GM18526 (cell line): ENCODE results near the gene CHRNG.

Source experiments
- POLR2A ChIP-seq: IDR thresholded peaks from 3 replicates; pipeline ENCODE4 v1.6.1; 2011; ENCODE audit not compliant: insufficient read length; ENCODE audit errors: extremely low read depth

CHRNG gene

GRCh38 chr2:232573771-232574435, 34.4 kb downstream of the CHRNG start:
- TF ChIP-seq POLR2A: no peak

DNA sequence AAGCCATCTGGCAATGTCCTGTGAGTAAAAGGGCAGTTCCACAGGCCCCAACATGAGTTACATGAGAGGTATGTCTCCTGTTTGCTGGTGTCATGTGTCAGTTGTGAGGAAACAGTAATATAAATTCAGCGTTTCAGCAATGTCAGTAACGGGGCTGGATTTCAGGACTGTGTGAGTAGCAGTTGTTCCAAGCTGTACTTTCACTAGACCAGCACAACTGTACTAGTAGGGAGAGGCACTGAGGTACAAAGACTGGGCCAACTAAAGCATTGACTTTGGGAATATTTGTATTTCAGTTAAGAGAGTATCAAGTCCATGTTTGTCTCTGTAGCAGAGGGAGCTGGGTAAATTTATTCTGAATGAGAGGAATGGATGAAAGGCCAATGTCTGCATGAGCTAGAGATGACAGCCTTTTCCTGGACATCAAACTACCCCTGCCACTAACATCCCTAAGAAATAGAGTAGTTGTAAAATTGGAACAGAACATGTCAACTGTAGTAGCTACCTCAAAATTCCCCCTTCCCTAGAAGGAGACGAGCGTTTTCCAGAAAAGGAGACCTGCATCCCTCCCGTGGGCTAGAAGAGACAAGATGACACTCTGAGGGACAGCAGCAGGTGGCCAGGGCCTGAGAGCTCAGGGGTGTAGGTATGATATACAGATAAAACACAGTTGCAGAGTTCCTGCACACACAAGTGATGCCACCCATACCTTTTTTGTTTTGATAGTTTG, 35.3 kb downstream of the CHRNG start:
- no peak for TF ChIP-seq POLR2A

DNA sequence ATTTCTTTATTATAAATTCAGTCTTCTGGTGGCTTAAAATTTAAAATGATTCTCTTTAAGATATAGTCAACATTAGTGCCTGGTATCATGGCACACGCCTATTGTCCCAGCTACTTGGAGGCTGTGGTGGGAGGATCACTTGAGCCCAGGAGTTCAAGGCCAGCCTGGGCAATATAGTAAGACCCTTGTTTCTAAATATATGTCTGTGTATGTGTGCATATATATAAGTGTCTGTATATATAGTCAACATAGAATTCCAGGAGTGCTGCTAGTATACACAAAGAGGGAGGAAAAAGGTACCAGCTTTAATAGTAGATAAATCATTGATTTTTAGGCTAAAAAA, 35.9 kb downstream of the CHRNG start:
- TF ChIP-seq POLR2A: no peak

DNA sequence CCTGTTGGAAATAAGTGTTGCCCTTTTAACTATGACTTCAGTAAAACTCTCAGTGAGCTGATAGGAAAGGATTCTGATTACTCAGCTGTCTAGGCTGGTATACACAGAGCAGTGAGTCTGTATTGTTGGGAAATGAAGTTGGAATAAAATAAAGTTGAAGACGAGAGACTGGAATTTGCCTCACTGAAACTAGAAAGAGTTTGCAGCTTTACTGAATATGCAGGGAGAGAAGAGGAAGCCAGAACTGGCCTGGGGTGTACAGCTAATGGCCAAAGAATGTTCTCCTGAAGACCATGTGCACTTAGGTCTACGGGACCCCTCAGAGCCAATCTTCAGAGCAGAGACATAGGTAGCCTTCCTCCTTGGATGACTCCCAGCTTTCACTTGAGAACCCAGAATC, 37.5 kb downstream of the CHRNG start:
- no peak for TF ChIP-seq POLR2A

GRCh38 chr2:232577841-232578240, 38.3 kb downstream of the CHRNG start:
- no peak for TF ChIP-seq POLR2A

DNA sequence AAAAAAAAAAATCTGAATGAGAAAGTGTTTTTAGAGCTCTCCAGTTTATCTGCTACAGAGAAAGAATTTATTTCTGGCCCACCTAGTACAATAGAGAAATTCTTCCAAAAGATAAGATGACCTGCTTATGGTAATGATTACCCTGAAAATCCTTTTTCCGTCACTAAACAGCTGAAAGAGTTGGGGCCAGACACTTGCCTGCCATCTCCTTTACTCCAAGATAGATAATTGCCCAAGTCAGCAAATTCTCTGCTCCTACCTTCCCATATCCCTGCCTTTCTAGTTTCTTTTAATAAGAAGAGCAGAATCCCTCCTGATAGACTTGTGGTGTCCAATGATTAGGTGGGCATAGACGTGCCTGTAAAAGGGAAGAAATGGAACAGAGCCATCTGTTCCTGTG, 39.1 kb downstream of the CHRNG start:
- no peak for TF ChIP-seq POLR2A

DNA sequence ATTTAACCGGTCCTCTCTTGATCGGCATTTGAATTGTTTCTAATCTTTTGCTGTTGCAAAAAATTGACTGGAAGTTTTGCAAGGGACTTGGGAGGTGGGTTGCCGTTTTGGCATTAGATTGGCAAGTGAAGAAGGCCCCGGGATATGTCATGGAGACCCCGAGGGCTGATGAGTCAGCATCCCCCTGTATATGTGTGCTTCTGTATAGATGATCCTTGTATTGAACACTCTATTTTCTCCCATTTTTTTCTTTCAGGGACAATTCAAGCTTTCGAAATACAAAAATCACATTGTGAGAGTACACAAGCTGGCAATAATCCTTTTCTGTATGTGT, 41.1 kb downstream of the CHRNG start:
- TF ChIP-seq POLR2A: no peak

GRCh38 chr2:232581725-232582124, 42.2 kb downstream of the CHRNG start:
- TF ChIP-seq POLR2A: no peak

GRCh38 chr2:232584238-232584637, 44.7 kb downstream of the CHRNG start:
- TF ChIP-seq POLR2A: no peak

GRCh38 chr2:232586943-232587505, 47.5 kb downstream of the CHRNG start:
- TF ChIP-seq POLR2A: no peak

DNA sequence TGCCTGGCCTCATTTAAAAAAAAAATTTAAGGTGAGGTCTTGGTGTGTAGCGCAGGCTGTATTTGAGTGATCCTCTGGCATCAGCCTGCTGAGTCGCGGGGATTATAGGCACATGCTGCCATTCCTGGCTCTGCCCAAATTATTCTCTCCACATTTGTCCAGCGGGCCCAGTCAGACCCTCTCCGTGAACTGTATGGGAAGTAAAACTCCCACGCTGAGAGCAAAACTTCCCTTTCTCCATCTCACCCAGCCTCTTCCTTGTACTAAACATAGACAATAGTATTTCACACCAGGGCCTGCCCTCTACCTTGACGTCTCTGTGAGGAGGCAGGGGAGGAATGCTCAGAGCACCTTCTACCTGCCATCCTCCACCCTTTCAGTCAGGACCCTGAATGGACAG, 48.0 kb downstream of the CHRNG start:
- no peak for TF ChIP-seq POLR2A

DNA sequence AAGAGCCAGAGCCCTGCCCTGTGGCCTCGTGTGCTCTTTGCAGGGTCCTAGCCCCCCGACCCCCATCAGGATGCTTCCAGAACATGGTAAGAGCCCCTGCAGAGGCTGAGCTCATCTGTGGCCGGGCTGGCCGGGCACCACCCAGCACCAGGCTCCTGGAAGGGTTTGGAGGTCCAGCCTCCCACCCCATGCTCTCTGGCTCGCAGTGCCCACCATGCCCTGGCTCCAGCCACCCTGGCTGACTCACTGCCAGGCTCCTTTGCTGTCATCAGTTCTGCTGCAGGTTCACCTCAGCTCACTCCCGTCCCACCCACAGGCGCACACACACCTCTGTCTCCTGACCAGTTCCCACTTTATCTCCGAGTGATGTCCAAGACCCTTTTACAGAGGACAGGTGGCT, 48.5 kb downstream of the CHRNG start:
- no peak for TF ChIP-seq POLR2A

DNA sequence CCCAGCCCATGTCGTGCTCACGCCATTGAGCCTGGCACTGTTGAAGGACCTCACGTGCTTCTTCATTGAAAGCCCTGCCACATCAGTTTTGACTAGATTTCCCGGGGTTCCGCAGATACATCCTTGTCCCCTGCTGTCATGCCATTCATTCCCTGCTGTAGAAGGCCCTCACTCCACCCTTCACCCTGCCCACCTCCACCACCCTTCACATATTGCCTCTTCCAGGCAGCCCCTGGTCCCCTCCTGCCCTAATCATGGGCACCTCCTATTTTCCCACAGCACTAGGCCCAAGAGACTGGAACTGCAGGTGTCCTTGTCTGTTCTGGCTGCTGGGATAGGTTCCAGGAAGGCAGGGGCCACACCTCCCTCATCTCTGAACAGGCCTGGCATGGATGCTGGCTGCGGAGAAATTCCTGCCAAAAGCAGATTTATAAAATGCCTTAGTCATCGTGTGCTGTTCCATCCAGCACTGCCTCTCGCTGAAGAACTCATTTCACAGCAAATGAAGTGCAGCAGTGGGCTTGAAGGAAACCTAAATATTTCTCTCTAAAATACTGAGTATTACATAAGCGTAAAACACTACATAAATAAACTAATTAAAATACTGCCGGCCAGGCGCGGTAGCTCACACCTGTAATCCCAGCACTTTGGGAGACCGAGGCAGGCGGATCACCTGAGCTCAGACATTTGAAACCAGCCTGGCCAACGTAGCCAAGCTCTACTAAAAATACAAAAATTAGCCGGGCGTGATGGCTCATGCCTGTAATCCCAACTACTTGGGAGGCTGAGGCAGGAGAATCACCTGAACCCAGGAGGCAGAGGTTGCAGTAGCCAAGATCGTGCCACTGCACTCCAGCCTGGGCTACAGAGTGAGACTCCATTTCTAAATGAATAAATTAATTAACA, 49.4 kb downstream of the CHRNG start:
- TF ChIP-seq POLR2A: no peak

- no peak for TF ChIP-seq POLR2A
Measured at GRCh38 chr2:232592772-232593395, 53.4 kb downstream of the CHRNG start.

DNA sequence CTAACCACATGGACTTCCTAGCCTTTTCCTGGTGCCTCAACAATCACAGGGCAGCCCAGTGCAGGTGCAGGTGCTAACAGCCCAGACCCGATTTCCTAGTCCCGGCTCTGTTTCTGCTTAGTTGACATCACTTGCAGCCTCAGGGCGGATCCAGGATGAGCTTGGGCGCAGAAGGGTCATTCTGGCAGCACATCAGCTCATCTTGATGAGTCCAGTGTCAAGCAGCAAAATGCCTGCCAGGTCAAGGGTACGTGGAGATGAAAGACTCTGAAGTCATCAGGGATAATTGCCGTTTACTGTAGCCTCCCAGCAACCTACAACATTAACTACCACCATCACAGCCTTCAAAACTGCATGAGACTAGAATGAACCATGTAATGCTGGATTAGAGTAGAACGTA, 54.5 kb downstream of the CHRNG start:
- TF ChIP-seq POLR2A: no peak
